WI38 (cell line): ENCODE measurements around the gene ZFHX3.
A peak's percentile ranks its signal among the peaks of the same experiment; 100 is the strongest.
"Not testable (repeated sequence)": the region's sequence is repeated elsewhere in the genome, so short reads cannot be mapped to it uniquely, and the experiment has no call there.

Source experiments
- H3K4me3 ChIP-seq: 2 replicates; pipeline ENCODE4 v1.5.1; 2011; ENCODE audit warnings: low read depth, mild to moderate bottlenecking, control low read depth, low read length
- TF ChIP-seq, protein P1 (sequence below): IDR thresholded peaks from 2 replicates; pipeline ENCODE4 v1.5.1; 2012; ENCODE audit warnings: low read depth, mild to moderate bottlenecking, control low read depth, low read length

ZFHX3 gene

GRCh38 chr16:72997141-72997542, 50.8 kb downstream of the ZFHX3 start:
- no peak overlapping the region for H3K4me3 ChIP-seq
- TF ChIP-seq, protein P1, sequence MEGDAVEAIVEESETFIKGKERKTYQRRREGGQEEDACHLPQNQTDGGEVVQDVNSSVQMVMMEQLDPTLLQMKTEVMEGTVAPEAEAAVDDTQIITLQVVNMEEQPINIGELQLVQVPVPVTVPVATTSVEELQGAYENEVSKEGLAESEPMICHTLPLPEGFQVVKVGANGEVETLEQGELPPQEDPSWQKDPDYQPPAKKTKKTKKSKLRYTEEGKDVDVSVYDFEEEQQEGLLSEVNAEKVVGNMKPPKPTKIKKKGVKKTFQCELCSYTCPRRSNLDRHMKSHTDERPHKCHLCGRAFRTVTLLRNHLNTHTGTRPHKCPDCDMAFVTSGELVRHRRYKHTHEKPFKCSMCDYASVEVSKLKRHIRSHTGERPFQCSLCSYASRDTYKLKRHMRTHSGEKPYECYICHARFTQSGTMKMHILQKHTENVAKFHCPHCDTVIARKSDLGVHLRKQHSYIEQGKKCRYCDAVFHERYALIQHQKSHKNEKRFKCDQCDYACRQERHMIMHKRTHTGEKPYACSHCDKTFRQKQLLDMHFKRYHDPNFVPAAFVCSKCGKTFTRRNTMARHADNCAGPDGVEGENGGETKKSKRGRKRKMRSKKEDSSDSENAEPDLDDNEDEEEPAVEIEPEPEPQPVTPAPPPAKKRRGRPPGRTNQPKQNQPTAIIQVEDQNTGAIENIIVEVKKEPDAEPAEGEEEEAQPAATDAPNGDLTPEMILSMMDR, result no peak

DNA sequence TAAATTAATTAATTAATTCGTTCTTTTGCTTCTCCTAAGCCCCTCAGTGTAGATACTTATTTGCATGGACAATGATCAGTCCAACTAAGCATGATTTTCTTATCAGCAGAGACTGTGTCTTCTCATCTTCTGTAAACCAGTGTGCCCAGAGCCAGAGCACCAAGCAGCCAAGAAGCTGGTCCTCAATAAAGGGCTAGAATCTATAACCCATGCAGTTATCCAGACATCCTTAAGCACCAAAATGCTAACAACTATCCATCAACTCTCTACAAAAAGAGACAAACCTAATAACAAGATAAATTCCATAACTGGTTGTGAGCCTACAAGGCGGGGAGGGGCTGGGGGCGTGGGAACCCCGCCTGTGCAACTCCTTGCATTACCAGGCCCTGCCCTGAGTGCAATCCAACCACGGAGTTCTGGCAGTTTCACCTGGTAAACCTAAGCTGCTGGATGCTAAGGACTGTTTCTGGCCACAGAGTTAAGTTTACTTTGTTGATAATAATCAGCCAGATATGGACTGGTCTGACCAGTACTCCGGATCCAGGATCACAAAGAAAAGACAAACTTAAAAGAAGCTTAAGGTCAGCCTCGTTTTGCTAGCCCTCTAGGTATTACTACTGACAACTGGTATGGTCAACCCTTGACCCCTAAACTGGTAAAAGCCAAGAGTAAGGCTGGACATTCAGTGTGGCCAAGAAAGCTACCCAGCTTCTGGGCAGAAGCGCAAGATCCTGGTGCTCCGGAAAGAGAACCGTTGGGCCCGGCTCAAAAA, 51.5 kb downstream of the ZFHX3 start:
- H3K4me3 ChIP-seq, result no peak overlapping the region
- TF ChIP-seq, protein P1, result no peak

- not testable (repeated sequence) for H3K4me3 ChIP-seq
Observed at GRCh38 chr16:72995882-72996270, 52.1 kb downstream of the ZFHX3 start.

GRCh38 chr16:72995151-72995881, 52.6 kb downstream of the ZFHX3 start:
- no peak overlapping the region for H3K4me3 ChIP-seq
- TF ChIP-seq, protein P1, result peak; percentile 52

DNA sequence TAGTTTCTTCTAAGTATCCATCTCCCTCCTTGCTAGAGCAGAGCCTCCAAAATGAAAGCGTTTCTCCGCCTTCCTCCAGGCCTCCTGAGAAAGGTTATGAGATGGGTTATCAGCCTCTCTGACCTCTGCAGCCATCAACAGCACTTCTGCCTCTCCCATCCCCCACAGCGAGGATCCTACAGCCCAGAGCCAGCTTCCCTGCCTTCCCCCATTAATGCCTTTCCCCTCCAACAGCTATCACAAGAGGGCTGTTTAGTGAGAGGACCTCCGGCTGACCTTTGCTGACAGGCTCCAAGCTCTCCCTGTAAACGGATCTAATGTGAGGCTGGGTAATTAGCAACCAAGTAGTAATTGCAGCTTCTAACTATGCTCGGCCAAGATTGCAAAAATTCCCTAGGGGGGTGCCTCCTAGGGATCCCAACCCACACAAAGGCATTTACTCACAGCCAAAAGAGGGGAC, 55.8 kb downstream of the ZFHX3 start:
- H3K4me3 ChIP-seq, result no peak overlapping the region
- TF ChIP-seq, protein P1, result no peak

DNA sequence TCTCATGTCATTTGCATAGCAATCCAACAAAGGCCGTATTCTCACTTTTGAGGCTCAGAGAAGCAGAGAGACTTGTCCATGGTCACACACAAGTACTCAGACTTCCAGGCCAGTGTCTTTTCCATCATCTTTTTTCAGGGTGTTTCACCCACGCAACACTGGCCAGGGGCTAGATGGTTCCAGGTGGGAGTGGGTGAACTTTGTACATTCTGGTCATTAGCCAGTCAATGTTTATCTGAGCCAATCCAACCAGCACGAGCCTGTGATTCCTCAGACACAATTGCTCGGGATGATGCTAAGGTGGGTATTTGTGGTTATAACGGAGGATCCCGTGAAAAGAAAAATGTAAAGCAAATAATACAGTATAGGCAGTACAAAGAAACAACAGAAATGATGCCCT, 56.3 kb downstream of the ZFHX3 start:
- no peak overlapping the region for H3K4me3 ChIP-seq

GRCh38 chr16:72991211-72991610, 56.7 kb downstream of the ZFHX3 start:
- no peak overlapping the region for H3K4me3 ChIP-seq
- TF ChIP-seq, protein P1, result no peak

More for the DNA sequence above, 56.3 kb downstream of the ZFHX3 start:
- TF ChIP-seq, protein P1, result no peak
